ENCODE results near the gene SH3PXD2B. TPM values are rescaled to one million over a fixed set of nuclear protein-coding genes. Genes with fewer than 3 reads are reported as not detected.

Gene SH3PXD2B
- 1.0 and 1.6 TPM in 2 replicates for polyA plus RNA-seq

DNA sequence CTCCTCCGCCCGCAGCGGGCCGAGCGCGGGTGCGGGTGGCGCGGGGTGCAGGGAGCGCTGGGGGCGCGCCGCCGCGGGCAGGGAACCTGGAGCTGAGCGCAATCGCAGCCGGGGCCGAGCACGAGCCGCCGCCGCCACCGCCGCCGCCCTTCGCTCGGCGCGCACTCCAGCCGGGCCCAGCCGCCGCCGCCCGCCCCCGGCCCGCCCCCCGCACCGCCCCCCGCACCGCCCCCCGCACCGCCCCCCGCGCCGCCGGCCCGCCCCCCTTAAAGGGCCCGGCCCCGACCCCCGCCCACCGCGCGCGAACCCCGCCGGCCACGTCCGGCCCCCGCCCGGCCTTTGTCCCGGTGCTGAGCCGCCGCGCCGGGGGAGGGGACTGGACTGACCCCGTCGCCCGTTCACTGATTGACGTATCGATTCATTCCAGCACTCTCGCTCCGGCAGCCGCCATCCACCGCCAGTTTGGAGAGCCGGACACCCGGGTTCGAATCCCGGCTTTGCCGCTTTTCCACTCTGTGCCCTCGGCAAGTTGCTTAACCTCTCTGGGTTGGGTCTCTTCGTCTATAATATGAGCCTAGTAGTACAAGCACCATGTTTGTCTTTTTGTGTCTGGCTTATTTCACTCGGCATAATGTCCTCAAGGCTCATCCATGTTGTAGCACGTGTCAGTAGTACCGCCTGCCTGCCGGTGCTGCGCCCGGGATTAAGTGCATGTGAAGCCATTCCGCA is at the start of gene SH3PXD2B:
TSS of gene SH3PXD2B (minus strand) at position 168 of the 729 bp plus-strand sequence. CDS start 173 bp downstream, outside the sequence.

DNA sequence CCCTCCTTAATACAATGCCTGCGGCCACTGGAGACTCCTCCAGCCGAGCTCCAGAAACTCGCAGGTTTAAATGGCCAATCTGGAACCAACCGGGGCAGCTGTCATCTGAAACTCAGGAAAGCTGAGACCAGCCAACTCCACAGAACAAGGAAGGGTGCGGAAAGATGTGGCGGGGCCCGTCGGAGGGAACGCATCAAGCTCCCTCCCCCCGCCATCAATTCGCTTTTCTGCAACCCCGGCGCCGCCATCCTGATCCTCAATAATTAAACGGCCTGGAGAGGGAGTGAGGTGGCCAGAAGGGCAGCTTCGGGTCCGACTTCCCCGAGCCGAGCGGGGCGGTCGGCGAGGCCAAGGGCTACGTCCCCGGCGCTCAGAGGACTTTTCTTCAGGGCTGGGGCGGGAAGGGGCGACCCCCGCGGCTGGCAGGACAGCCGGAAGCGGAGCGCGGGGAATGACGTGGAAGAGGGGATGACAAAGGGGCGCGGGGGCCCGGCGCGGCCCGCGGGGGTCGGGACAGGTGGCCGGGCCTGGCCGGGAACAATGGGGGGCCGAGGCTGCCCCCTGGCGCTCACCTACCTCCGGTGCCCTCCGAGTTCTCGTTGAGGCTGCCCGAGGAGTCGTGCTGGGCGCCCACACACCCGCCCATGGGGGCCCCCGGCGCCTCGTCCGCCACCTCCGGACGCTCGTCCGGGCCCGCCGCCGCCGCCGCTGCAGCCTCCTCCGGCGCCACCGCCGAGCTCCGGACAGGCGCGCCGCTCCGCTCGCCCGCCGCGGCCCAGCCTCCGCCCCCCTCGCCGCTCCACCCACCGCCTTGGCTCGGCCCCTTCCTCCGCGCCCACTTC is 171.1 kb downstream of the SH3PXD2B start, which contains the start of gene UBTD2:
TSS of gene UBTD2 (minus strand) at position 745 of the 842 bp plus-strand sequence. CDS start at position 646, 99 bp downstream.

Other genes with a start within 250 kb of the SH3PXD2B start
- 10.1 and 12.8 TPM in 2 replicates for gene UBTD2, start 170.8 kb downstream of the SH3PXD2B start, polyA plus RNA-seq
- not detected in 2 replicates for gene NEURL1B, start 186.7 kb upstream of the SH3PXD2B start, polyA plus RNA-seq